Activated CD4-positive, alpha-beta T cell treated with anti-CD3 and anti-CD28 coated beads for 1 hour (primary cell): Measurements from ENCODE around the gene CCRL2.

ENCODE experiments used
- DNase-seq: peaks from one replicate; pipeline ENCODE4 v3.0.0-alpha.2; 2020

The CCRL2 gene, protein sequence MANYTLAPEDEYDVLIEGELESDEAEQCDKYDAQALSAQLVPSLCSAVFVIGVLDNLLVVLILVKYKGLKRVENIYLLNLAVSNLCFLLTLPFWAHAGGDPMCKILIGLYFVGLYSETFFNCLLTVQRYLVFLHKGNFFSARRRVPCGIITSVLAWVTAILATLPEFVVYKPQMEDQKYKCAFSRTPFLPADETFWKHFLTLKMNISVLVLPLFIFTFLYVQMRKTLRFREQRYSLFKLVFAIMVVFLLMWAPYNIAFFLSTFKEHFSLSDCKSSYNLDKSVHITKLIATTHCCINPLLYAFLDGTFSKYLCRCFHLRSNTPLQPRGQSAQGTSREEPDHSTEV

DNA sequence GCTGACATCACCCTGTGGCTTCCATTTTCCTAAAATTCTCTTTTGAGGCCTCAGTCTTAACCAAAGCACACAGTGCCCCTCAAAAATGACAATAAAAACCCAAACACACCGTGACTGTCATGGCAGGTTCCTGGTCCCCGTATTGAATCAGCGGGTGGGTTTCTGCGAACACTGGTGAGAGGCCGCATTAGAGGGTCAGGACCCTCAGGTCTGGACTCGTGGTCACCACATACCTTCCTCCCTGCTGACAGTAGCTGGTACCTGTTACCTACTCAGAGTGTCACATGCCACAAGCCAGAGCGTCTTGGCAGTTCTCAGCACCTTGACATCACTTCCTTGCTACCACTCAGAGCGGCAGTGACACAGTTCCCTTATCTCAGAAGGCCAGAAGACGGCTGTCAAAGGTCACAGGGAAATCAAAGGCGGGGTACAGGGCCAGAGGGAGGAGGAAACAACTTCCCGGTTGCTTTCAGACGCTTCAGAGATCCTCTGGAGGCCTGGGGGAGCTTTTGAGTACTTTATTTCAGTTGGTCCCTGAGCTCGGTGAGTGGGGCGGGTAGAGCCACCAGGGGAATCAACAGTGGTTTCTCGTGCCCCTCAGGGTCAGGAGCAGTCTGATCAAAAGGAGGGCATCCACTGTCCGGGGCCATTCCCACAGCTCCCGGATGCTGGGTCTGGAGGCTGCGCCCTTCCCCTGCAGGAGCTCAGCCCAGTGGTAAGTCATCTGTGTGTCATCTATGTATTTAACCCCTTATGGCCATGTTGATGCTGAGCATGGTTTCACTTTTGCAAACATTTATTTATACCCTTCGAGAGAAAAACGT lies at the start of gene CCRL2, which contains the start of gene CCR5AS:
CCRL2 (plus strand) TSS at position 472 of the 824 bp plus-strand sequence. CDS start 821 bp downstream, outside the sequence.
CCR5AS (minus strand) TSS at position 279 of the 824 bp plus-strand sequence.
- DNase-seq = no peak

DNA sequence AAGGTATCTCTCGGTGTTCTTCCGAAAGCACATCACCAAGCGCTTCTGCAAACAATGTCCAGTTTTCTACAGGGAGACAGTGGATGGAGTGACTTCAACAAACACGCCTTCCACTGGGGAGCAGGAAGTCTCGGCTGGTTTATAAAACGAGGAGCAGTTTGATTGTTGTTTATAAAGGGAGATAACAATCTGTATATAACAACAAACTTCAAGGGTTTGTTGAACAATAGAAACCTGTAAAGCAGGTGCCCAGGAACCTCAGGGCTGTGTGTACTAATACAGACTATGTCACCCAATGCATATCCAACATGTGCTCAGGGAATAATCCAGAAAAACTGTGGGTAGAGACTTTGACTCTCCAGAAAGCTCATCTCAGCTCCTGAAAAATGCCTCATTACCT lies 48.6 kb upstream of the CCRL2 start:
- DNase-seq = no peak

DNA sequence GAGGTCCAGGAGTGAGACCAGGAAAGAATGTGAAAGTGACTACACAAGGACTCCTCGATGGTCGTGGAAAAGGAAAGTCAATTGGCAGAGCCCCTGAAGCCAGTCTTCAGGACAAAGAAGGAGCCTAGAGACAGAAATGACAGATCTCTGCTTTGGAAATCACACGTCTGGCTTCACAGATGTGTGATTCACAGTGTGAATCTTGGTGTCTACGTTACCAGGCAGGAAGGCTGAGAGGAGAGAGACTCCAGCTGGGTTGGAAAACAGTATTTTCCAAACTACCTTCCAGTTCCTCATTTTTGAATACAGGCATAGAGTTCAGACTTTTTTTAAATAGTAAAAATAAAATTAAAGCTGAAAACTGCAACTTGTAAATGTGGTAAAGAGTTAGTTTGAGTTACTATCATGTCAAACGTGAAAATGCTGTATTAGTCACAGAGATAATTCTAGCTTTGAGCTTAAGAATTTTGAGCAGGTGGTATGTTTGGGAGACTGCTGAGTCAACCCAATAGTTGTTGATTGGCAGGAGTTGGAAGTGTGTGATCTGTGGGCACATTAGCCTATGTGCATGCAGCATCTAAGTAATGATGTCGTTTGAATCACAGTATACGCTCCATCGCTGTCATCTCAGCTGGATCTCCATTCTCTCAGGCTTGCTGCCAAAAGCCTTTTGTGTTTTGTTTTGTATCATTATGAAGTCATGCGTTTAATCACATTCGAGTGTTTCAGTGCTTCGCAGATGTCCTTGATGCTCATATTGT lies 47.1 kb upstream of the CCRL2 start:
- DNase-seq = no peak

DNA sequence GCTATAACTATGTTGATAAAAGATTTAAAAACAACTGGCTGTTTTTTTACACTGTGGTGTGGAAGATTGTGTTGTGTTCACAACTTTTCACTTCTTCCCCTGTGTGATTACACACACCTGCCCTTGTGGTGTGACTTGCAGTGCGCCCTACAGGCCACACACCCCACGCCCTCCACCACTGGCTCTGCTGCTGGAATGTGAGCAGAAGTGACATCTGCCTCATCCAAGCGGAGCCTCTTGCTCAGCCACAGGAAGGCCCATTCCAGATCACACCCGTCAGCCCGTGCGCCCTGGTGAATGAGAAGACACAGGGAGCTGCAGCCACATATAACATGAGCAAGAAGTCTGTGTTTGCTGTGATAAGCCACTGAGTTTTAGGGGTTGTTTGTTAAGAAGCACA lies 46.2 kb upstream of the CCRL2 start:
- no peak for DNase-seq

DNA sequence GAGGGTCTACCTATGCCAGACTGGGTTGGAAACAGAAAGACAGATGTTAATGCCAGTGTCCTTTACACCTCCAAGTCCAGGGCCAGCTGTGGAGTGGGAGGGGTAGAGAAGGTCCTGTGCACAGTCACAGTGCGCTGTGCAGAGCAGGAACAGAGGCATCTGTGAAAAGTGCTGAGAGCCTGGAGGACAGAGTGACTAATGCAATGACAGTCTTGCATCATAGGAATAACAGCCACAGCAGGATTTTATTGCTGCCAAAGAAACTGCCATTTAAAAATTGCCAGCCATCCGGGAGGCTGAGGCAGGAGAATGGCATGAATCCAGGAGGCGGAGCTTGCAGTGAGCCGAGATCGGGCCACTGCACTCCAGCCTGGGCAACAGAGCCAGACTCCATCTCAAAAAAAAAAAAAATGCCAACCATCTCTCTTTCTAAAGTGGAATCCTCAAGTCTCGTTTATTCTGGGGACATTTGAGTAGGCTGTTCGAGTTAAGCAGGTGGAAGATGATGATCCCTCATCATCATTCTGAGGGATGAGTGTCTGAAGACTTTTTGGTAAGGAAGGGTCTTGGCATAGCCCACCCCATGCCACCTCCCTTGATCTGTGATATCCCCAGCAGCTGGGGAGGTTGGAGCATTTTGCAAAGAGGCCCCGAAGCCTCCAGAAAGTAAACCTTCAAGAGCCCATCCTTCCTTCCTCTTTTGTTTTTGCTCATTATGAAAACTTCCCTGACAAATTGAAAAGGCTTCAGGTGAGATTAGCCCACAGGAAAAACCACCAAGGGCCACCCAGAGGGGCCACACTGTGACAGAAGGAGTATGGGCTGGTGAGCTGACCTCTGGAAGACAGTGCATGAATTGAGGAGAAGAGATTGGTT lies 45.4 kb upstream of the CCRL2 start:
- DNase-seq = no peak

DNA sequence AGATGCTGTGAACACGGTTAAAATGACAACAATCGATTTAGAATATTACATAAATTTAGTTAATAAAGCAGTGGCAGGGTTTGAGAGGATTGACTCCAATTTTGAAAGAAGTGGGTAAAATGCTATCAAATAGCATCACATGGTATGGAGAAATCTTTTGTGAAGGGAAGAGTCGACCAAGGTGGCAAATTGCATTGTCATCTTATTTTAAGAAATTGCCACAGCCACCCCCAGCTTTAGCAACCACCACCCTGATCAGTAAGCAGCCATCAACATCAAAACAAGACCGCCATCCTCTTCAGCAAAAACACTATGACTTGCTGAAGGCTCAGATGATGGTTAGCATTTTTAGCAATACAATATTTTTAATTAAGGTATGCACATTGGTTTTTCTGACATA lies 42.0 kb upstream of the CCRL2 start:
- no peak for DNase-seq

DNA sequence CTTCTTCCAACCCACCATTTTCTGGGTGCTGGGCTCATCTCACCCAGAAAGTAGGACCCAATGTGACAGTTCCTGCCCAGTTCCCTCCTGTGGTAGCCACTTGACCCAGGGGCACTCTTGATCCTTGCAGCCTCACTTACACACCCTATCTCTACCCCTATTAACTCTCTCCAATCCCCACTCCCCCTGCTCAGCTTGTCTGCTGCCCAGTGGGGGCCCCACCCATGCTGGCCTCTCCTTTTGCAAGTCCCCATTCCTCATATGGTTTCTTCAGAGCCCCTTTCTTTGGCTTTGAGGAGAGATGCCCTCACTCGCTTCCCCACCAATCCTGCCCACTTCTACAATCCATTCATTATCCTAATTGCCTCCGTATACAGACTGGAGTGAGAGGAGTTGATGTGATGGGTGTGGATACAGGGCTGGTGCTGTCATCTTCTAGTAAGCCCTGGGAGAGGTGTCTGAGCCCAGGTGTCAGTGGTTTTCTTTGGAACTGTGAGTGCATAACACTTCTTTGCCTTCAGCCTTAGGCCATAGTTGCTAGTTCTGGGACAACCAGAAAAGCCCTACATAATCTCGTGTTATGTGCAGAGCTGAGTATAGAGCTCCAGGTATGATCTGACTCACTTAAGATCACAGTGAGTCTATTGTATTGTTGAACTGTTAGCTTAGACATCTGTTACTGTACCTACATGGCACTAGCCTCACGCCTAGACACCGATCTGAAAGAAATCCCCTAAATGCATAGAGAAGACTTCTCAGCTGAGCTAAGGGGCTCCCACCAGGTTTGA lies 41.1 kb upstream of the CCRL2 start:
- no peak for DNase-seq

DNA sequence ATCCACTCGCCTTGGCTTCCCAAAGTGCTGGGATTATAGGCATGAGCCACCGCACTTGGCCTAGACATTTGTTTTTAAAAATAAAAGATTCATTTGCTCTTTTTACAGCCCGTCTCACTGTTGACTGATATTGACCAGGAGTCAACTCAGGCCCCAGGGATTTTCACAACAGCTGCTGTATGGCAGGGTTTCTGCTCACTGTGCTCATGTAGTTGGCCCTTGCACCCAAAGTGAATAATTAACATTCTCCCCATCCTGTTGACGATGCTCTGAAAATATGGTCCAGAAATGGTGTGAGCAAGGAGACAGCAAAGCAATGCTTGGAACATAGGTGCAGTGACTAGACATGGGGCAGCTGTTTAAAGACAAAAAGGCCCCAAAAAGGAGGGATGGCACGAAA lies 39.2 kb upstream of the CCRL2 start:
- no peak for DNase-seq

DNA sequence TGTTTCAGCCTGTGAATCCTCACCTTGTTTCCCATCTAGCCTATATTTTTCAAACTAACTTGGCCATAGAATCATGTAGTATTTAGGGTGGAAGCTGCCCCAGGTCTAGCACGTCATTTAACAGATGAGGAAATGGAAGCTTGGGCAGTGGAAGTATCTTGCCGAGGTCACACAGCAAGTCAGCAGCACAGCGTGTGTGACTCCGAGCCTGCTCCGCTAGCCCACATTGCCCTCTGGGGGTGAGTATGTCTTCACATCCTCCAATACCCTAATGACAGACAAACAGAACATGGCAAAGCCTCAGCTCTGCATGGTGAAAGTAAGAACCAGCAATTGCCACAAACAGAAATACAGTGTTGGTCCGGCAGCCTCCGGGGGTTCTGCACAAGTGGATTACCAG lies 38.5 kb upstream of the CCRL2 start:
- peak; percentile 44 for DNase-seq

DNA sequence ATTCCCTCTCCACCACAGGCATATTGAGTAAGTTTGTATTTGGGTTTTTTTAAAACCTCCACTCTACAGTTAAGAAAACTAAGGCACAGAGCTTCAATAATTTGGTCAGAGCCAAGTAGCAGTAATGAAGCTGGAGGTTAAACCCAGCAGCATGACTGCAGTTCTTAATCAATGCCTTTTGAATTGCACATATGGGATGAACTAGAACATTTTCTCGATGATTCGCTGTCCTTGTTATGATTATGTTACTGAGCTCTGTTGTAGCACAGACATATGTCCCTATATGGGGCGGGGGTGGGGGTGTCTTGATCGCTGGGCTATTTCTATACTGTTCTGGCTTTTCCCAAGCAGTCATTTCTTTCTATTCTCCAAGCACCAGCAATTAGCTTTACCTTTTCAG lies 37.9 kb upstream of the CCRL2 start:
- DNase-seq = no peak

DNA sequence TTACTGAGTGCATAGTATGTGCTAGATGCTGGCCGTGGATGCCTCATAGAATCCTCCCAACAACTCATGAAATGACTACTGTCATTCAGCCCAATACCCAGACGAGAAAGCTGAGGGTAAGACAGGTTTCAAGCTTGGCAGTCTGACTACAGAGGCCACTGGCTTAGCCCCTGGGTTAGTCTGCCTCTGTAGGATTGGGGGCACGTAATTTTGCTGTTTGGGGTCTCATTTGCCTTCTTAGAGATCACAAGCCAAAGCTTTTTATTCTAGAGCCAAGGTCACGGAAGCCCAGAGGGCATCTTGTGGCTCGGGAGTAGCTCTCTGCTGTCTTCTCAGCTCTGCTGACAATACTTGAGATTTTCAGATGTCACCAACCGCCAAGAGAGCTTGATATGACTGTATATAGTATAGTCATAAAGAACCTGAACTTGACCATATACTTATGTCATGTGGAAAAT lies 37.4 kb upstream of the CCRL2 start:
- DNase-seq = no peak

DNA sequence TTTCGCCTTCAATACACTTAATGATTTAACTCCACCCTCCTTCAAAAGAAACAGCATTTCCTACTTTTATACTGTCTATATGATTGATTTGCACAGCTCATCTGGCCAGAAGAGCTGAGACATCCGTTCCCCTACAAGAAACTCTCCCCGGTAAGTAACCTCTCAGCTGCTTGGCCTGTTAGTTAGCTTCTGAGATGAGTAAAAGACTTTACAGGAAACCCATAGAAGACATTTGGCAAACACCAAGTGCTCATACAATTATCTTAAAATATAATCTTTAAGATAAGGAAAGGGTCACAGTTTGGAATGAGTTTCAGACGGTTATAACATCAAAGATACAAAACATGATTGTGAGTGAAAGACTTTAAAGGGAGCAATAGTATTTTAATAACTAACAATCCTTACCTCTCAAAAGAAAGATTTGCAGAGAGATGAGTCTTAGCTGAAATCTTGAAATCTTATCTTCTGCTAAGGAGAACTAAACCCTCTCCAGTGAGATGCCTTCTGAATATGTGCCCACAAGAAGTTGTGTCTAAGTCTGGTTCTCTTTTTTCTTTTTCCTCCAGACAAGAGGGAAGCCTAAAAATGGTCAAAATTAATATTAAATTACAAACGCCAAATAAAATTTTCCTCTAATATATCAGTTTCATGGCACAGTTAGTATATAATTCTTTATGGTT lies 36.1 kb upstream of the CCRL2 start, which contains the start of gene CCR5:
CCR5 (plus strand) TSS at position 108 of the 680 bp plus-strand sequence. CDS start 1,957 bp downstream, outside the sequence.
- DNase-seq = no peak

DNA sequence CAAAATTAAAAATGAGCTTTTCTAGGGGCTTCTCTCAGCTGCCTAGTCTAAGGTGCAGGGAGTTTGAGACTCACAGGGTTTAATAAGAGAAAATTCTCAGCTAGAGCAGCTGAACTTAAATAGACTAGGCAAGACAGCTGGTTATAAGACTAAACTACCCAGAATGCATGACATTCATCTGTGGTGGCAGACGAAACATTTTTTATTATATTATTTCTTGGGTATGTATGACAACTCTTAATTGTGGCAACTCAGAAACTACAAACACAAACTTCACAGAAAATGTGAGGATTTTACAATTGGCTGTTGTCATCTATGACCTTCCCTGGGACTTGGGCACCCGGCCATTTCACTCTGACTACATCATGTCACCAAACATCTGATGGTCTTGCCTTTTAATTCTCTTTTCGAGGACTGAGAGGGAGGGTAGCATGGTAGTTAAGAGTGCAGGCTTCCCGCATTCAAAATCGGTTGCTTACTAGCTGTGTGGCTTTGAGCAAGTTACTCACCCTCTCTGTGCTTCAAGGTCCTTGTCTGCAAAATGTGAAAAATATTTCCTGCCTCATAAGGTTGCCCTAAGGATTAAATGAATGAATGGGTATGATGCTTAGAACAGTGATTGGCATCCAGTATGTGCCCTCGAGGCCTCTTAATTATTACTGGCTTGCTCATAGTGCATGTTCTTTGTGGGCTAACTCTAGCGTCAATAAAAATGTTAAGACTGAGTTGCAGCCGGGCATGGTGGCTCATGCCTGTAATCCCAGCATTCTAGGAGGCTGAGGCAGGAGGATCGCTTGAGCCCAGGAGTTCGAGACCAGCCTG lies 35.3 kb upstream of the CCRL2 start:
- no peak for DNase-seq

DNA sequence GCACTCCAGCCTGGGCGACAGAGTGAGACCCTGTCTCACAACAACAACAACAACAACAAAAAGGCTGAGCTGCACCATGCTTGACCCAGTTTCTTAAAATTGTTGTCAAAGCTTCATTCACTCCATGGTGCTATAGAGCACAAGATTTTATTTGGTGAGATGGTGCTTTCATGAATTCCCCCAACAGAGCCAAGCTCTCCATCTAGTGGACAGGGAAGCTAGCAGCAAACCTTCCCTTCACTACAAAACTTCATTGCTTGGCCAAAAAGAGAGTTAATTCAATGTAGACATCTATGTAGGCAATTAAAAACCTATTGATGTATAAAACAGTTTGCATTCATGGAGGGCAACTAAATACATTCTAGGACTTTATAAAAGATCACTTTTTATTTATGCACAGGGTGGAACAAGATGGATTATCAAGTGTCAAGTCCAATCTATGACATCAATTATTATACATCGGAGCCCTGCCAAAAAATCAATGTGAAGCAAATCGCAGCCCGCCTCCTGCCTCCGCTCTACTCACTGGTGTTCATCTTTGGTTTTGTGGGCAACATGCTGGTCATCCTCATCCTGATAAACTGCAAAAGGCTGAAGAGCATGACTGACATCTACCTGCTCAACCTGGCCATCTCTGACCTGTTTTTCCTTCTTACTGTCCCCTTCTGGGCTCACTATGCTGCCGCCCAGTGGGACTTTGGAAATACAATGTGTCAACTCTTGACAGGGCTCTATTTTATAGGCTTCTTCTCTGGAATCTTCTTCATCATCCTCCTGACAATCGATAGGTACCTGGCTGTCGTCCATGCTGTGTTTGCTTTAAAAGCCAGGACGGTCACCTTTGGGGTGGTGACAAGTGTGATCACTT lies 34.3 kb upstream of the CCRL2 start:
- DNase-seq = no peak

DNA sequence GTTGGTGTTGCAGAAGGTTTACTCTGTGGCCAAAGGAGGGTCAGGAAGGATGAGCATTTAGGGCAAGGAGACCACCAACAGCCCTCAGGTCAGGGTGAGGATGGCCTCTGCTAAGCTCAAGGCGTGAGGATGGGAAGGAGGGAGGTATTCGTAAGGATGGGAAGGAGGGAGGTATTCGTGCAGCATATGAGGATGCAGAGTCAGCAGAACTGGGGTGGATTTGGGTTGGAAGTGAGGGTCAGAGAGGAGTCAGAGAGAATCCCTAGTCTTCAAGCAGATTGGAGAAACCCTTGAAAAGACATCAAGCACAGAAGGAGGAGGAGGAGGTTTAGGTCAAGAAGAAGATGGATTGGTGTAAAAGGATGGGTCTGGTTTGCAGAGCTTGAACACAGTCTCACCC lies 32.3 kb upstream of the CCRL2 start:
- DNase-seq = no peak

DNA sequence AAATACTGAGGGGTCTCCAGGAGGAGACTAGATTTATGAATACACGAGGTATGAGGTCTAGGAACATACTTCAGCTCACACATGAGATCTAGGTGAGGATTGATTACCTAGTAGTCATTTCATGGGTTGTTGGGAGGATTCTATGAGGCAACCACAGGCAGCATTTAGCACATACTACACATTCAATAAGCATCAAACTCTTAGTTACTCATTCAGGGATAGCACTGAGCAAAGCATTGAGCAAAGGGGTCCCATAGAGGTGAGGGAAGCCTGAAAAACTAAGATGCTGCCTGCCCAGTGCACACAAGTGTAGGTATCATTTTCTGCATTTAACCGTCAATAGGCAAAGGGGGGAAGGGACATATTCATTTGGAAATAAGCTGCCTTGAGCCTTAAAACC lies 31.8 kb upstream of the CCRL2 start:
- no peak for DNase-seq

DNA sequence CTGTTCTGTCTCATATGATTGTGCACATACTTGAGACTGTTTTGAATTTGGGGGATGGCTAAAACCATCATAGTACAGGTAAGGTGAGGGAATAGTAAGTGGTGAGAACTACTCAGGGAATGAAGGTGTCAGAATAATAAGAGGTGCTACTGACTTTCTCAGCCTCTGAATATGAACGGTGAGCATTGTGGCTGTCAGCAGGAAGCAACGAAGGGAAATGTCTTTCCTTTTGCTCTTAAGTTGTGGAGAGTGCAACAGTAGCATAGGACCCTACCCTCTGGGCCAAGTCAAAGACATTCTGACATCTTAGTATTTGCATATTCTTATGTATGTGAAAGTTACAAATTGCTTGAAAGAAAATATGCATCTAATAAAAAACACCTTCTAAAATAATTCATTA lies 31.2 kb upstream of the CCRL2 start:
- no peak for DNase-seq

DNA sequence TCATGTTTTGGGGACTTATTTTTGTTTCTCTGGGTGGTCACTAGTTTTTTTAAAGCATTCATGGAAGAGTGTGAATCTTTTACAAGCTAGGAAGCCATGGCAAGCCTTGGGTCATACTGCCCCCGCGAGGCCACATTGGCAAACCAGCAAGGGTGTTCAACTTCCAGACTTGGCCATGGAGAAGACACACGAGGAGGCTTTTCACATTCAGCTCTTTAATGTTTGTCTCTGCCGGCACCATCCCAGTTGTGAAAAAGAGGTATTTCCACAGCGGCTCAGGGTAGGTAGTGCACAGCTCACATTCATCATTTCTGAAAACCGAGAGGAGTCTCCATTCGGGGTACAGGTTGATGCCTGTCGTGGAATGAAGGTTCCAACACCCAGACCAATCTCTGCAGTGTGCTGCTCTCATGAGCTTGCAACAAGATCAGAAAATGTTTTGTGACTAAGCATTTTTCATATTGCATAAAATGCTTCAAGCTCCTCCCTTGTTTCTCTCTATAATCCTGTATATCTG lies 28.6 kb upstream of the CCRL2 start:
- DNase-seq = peak; percentile 44
